GM18502 (cell line): ENCODE results near the gene ZNF140.

Experiments
- ATAC-seq: cut with Tn5 transposase; IDR thresholded peaks from one replicate; pipeline ENCODE4 v1.9.1; 2021; ENCODE audit warnings: mild to moderate bottlenecking; ENCODE audit not compliant: unreplicated experiment, poor library complexity

ZNF140 gene

DNA sequence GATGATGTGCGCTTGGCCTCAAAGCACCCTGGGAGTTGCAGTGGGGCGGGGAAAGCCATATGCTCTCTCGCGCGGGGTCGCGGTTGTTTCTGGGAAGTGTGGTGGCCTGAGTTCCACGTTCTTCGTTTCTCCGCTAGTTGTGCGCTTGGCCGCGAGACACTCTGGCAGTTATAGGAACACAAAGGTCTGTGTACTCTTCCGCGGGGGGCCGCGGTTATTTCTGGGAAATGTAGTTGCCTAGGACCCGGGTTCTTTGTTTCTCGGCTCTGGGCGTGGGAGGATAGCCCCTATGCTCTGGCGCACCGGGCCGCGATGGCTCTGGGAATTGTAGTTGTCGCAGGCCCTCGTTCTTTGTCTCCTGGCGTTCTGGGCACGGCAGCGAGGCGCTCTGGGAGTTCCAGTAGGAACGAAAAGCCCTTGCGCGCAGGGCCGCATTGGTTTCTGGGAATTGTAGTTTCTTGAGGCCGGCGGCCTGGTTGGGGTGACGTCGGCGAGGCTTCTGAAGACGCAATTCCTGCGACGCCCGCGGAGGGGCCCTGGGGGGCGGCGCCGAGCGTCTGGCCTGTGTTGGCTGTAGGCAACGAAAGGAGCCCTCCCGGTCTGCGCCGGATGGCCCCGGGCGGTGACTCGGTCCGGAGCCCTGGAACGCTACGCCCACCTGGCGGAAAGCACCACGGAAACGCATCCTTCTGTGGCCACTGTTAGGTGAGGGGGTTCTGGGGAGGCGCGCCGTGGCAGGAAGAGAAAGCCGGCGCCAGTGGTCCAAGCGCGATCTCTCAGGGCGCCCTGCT, at the start of gene ZNF140:
Gene ZNF140 (plus strand): TSS at position 556 of the 791 bp plus-strand sequence. CDS start 398 bp downstream, outside the sequence.
- peak; percentile 75 for ATAC-seq

DNA sequence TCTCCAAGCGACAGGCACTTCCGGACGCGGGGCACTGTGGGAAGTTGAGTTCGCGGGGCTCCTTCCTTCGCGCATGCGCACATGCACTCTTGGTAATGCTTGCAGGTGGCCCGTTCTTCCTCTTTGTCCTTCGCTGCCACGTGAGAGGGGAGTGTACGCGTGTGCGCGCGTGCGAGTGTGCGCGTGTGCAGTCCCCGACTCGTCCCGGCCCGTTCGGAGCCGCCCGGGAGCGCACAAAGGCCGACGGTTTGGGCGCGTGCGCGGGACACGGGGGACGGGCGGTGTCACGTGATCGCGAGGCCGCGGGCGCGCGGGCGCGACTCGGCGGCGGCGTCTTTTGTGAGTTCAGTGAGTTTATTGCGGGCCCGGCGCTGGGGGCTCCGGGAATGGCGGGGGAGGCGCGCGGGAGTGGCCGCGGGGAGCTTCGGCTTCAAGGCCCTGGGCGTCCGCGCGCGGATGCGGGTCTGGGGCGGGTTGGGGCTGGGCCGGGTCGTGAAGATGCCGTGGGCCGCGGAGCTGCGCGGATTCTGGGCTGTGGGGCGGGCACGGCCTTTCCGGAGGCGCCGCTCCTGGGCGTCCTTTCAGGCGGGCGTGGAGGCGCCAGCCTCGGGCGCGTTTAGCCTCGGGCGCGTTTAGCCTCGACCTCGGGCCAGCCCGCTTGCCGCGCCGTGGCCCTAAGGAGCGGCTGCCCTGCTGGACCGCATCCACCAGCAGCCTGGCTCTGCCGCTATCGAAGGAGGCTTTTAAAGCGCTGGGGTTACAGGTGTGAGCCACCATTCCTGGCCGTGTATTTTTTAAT, 43.3 kb upstream of the ZNF140 start, which contains the start of gene ZNF84:
Gene ZNF84 (plus strand): TSS at position 303 of the 799 bp plus-strand sequence. CDS start 3,959 bp downstream, outside the sequence.
- ATAC-seq: peak; percentile 97

DNA sequence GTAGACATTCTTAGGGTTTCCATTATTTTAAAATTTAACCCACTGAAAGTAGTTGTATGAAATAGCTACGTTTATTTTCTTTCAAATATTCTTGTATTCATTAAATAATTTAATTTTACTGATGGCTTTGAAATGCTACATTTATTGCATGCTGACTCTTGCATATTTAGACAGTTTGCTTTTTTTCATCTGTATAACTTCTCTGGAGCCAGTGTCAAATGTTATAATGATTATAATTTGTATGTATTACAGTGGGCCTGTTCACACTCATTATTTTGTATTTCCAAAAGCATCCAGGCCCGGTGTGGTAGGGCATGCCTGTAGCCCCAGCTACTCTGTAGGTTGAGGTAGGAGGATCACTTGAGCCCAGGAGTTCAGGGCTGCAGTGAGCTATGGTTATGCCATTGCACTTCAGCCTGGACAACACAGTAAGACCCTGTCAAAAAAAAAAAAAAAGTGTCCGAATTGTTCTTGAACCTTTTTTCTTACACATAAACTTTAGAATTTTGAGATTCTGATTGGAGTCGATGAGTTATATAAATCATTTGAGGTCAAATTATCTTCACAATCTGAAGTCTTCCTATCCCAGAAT, 42.5 kb upstream of the ZNF140 start:
- ATAC-seq: no peak

DNA sequence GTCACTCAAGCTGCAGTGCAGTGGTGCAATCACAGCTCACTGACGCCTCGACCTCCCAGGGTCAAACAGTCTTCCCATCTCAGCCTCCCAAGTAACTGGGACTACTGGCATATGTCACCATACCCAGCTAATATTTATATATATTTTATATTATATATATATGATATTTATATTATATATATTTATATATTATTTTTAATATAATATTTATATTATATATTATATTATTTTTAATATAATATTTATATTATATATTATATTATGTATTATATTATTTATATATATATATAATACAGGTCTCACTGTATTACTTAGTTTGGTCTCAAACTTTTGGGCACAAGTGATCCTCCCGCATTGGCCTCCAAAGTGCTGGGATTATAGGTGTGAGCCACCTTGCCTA, 34.0 kb upstream of the ZNF140 start:
- ATAC-seq: no peak

DNA sequence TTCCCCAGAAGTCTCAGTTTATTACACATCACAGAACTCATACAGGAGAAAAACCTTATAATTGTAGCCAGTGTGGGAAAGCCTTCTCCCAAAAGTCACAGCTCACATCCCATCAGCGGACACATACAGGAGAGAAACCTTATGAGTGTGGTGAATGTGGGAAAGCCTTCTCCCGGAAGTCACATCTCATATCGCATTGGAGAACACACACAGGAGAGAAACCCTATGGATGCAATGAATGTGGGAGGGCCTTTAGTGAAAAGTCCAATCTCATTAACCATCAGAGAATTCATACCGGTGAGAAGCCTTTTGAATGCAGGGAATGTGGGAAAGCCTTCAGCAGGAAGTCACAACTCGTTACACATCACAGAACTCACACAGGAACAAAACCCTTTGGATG, 23.3 kb upstream of the ZNF140 start:
- ATAC-seq: no peak

- no peak for ATAC-seq
These were observed 22.3 kb upstream of the ZNF140 start for GRCh38 chr12:133058203-133059113.

DNA sequence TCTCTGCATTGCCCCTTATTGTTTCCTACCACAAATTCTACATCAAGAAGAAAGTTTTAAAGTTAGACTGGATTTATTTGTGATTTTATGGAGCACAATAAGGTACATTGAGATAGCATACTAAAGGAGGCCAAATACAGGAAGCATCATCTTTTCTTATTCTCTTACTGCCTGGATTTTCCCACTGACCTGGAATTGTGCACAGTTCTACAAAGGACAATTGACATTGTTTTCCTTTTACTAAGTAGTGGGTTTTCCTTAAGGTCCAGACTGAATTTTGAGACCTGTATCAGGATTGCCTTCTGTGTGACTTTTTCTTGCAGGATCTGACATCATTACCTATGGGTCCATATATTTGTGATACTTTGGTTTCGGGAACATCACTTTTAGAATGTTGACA, 18.8 kb upstream of the ZNF140 start:
- ATAC-seq: no peak

DNA sequence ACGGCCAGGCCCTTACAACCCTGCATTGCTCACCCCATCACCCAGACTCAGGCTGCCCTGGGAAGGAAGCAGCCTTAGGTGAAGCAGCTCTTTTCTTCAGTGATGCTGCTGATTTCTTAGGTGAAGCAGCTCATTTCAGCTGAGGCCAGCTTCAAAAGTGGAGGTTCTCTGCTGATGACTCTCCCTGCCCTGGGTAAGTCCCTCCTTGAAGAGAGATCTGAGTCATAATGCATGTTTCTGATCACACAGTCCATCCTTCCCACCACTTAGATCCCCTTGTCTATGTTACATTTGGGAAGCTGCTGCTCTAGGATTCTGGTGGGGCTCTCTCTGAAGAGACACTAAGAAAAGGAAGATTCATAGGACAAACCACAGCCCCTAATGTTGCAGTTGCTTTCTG, 17.2 kb upstream of the ZNF140 start:
- no peak for ATAC-seq

GRCh38 chr12:133073836-133074235, 6.9 kb upstream of the ZNF140 start:
- no peak for ATAC-seq

GRCh38 chr12:133080026-133080367, 726 bp upstream of the ZNF140 start:
- peak; percentile 78 for ATAC-seq

GRCh38 chr12:133081159-133081780, 547 bp downstream of the ZNF140 start:
- ATAC-seq: no peak

DNA sequence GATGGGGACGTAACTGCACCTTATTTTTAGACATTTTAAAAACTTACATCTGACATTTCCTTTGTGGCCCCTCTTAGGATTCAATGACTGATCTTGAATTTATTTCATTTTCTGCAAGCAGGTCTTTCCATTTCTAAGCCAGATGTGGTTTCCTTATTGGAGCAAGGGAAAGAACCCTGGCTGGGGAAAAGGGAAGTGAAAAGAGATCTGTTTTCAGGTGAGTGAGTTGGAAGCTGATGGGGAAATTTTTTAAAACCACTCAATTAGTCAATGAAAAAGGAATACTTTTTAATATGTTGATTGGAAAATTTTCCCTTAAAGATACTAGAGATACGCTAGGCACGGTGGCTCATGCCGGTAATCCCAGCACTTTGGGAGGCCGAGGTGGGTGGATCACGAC, 2.6 kb downstream of the ZNF140 start:
- no peak for ATAC-seq

GRCh38 chr12:133105620-133106019, 24.9 kb downstream of the ZNF140 start:
- no peak for ATAC-seq

GRCh38 chr12:133106253-133106652, 25.5 kb downstream of the ZNF140 start:
- ATAC-seq: no peak

- ATAC-seq: no peak
These were observed 26.4 kb downstream of the ZNF140 start for GRCh38 chr12:133107121-133107520.

- no peak for ATAC-seq
These were observed 27.4 kb downstream of the ZNF140 start for GRCh38 chr12:133108150-133108549.

GRCh38 chr12:133120385-133121191, 39.9 kb downstream of the ZNF140 start:
- no peak for ATAC-seq

DNA sequence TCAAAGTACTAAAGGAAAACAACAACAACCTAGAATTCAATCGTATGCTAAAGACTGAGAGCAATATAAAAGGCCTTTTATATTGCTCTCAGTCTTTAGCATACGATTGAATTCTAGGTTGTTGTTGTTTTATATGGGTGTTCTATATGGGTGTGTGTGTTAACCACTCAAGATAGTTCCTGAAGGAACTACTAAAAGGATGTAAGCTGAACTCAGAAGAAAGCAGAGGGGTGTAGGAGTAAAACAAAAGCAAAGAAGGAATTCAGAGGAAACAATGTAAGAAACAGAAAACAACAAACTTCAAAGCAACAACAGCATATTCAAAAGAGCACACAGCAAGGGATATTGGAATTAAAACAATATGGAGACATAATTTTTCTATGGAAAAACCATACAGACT, 44.0 kb downstream of the ZNF140 start:
- ATAC-seq: no peak
